ENCODE results near the gene FZD2.
"Not testable (repeated sequence)": the region's sequence is repeated elsewhere in the genome, so short reads cannot be mapped to it uniquely, and the experiment has no call there.

The FZD2 gene

GRCh38 chr17:44584443-44584842 is 27.2 kb downstream of the FZD2 start:
- DNase-seq: no peak

GRCh38 chr17:44585315-44585714 is 28.0 kb downstream of the FZD2 start:
- DNase-seq: no peak

- DNase-seq: no peak
Observed at GRCh38 chr17:44587339-44587738, 30.1 kb downstream of the FZD2 start.

GRCh38 chr17:44589316-44590071 is 32.2 kb downstream of the FZD2 start:
- DNase-seq: no peak

- not testable (repeated sequence) for DNase-seq
Observed at GRCh38 chr17:44590072-44590462, 32.8 kb downstream of the FZD2 start.

GRCh38 chr17:44590762-44591161 is 33.5 kb downstream of the FZD2 start:
- not testable (repeated sequence) for DNase-seq

- no peak for DNase-seq
Observed at GRCh38 chr17:44591206-44591605, 33.9 kb downstream of the FZD2 start.

GRCh38 chr17:44593156-44593555 is 35.9 kb downstream of the FZD2 start:
- DNase-seq: no peak

- no peak for DNase-seq
Observed at GRCh38 chr17:44595216-44595775, 38.0 kb downstream of the FZD2 start.

- no peak for DNase-seq
Observed at GRCh38 chr17:44598329-44598728, 41.0 kb downstream of the FZD2 start.

- DNase-seq: no peak
Observed at GRCh38 chr17:44598932-44599297, 41.6 kb downstream of the FZD2 start.

- DNase-seq: no peak
Observed at GRCh38 chr17:44599298-44600175, 42.3 kb downstream of the FZD2 start.

- no peak for DNase-seq
Observed at GRCh38 chr17:44601539-44601938, 44.3 kb downstream of the FZD2 start.

- no peak for DNase-seq
Observed at GRCh38 chr17:44601973-44602372, 44.7 kb downstream of the FZD2 start.

- no peak for DNase-seq
Observed at GRCh38 chr17:44602390-44602789, 45.1 kb downstream of the FZD2 start.

- no peak for DNase-seq
Observed at GRCh38 chr17:44602970-44603369, 45.7 kb downstream of the FZD2 start.

- no peak for DNase-seq
Observed at GRCh38 chr17:44604116-44604761, 47.0 kb downstream of the FZD2 start.

- DNase-seq: no peak
Observed at GRCh38 chr17:44604768-44605485, 47.6 kb downstream of the FZD2 start.

- DNase-seq: no peak
Observed at GRCh38 chr17:44606658-44607057, 49.4 kb downstream of the FZD2 start.

GRCh38 chr17:44607836-44608690 is 50.8 kb downstream of the FZD2 start:
- no peak for DNase-seq

- no peak for DNase-seq
Observed at GRCh38 chr17:44608727-44609435, 51.6 kb downstream of the FZD2 start.

Measured in stimulated activated CD4-positive, alpha-beta T cell treated with anti-CD3 and anti-CD28 coated beads, Interleukin-15, amount 100 ng/mL, for 24 hours (primary cell).